Duodenal mucosa (tissue), 2 donors: ENCODE results near the gene LRPPRC.

Source experiments
- H3K27ac ChIP-seq: one replicate; pipeline ENCODE4 v1.7.0; 2013; ENCODE audit warnings: low read depth, low read length
- H3K27me3 ChIP-seq, 2 donors: one replicate each; pipeline ENCODE4 v1.7.0; 2013; ENCODE audit warnings: low read length in 2 of 2, control low read depth in 1 of 2; ENCODE audit not compliant: insufficient read depth in 2 of 2, control insufficient read depth in 1 of 2
- H3K36me3 ChIP-seq, 2 donors: one replicate each; pipeline ENCODE4 v1.7.0; 2013; ENCODE audit warnings: low read length in 2 of 2, control low read depth in 1 of 2; ENCODE audit not compliant: insufficient read depth in 2 of 2, control insufficient read depth in 1 of 2
- H3K4me1 ChIP-seq, 2 donors: one replicate each; pipeline ENCODE4 v1.7.0; 2013; ENCODE audit warnings: low read length in 2 of 2, control low read depth in 1 of 2; ENCODE audit not compliant: insufficient read depth in 2 of 2, control insufficient read depth in 1 of 2
- H3K4me3 ChIP-seq, 2 donors: one replicate each; pipeline ENCODE4 v1.7.0; 2013; ENCODE audit warnings: low read length in 2 of 2, low read depth in 1 of 2
- H3K9ac ChIP-seq, 2 donors: one replicate each; pipeline ENCODE4 v1.7.0; 2013; ENCODE audit warnings: low read length in 2 of 2, low read depth in 1 of 2
- H3K9me3 ChIP-seq, 2 donors: one replicate each; pipeline ENCODE4 v1.7.0; 2013; ENCODE audit warnings: low read length in 2 of 2, control low read depth in 1 of 2; ENCODE audit not compliant: control insufficient read depth in 1 of 2

Gene LRPPRC

GRCh38 chr2:43879261-43879660, 116.5 kb downstream of the LRPPRC start:
- peaks cover 0 to 20% of the 10 kb centered on the region in 2 donors for H3K36me3 ChIP-seq
- H3K27me3 ChIP-seq: no peaks in the 10 kb centered on the region
- H3K27ac ChIP-seq: no peak overlapping the region
- H3K9ac ChIP-seq: no peak overlapping the region
- H3K4me1 ChIP-seq: peaks cover 0 to 8% of the 10 kb centered on the region in 2 donors
- no peaks in the 10 kb centered on the region for H3K9me3 ChIP-seq
- no peak overlapping the region for H3K4me3 ChIP-seq

- peaks cover 0 to 8% of the 10 kb centered on the region in 2 donors for H3K4me1 ChIP-seq
- H3K27ac ChIP-seq: no peak overlapping the region
- H3K27me3 ChIP-seq: no peaks in the 10 kb centered on the region
- no peaks in the 10 kb centered on the region for H3K9me3 ChIP-seq
- no peak overlapping the region for H3K4me3 ChIP-seq
- H3K9ac ChIP-seq: no peak overlapping the region
- H3K36me3 ChIP-seq: peaks cover 0 to 20% of the 10 kb centered on the region in 2 donors
Observed at GRCh38 chr2:43877782-43878464, 117.9 kb downstream of the LRPPRC start.

- Histone ChIP-seq H3K4me1 (no peaks in the 10 kb centered on the region), H3K9ac (no peak overlapping the region), H3K36me3 (peaks cover 0 to 19% of the 10 kb centered on the region in 2 donors), H3K27ac (no peak overlapping the region), H3K4me3 (no peak overlapping the region), H3K27me3 (no peaks in the 10 kb centered on the region), H3K9me3 (no peaks in the 10 kb centered on the region)
Observed at GRCh38 chr2:43874776-43875451, 120.9 kb downstream of the LRPPRC start.

- Histone ChIP-seq H3K36me3 (peaks cover 0 to 19% of the 10 kb centered on the region in 2 donors), H3K4me1 (no peaks in the 10 kb centered on the region), H3K9me3 (no peaks in the 10 kb centered on the region), H3K27ac (no peak overlapping the region), H3K4me3 (no peak overlapping the region), H3K9ac (no peak overlapping the region), H3K27me3 (no peaks in the 10 kb centered on the region)
Observed at GRCh38 chr2:43872151-43872550, 123.6 kb downstream of the LRPPRC start.

- Histone ChIP-seq H3K36me3 (peaks cover 0 to 9% of the 10 kb centered on the region in 2 donors), H3K4me3 (no peak overlapping the region), H3K4me1 (peaks cover 0 to 12% of the 10 kb centered on the region in 2 donors), H3K9me3 (no peaks in the 10 kb centered on the region), H3K27ac (no peak overlapping the region), H3K9ac (no peak overlapping the region), H3K27me3 (no peaks in the 10 kb centered on the region)
Observed at GRCh38 chr2:43855292-43855691, 140.5 kb downstream of the LRPPRC start.

- H3K36me3 ChIP-seq: peaks cover 0 to 9% of the 10 kb centered on the region in 2 donors
- no peaks in the 10 kb centered on the region for H3K9me3 ChIP-seq
- H3K4me1 ChIP-seq: peaks cover 0 to 12% of the 10 kb centered on the region in 2 donors
- H3K4me3 ChIP-seq: no peak overlapping the region
- H3K9ac ChIP-seq: no peak overlapping the region
- H3K27me3 ChIP-seq: no peaks in the 10 kb centered on the region
- no peak overlapping the region for H3K27ac ChIP-seq
Observed at GRCh38 chr2:43854671-43855070, 141.1 kb downstream of the LRPPRC start.

GRCh38 chr2:43853141-43854081, 142.4 kb downstream of the LRPPRC start:
- peaks cover 0 to 12% of the 10 kb centered on the region in 2 donors for H3K4me1 ChIP-seq
- H3K27ac ChIP-seq: no peak overlapping the region
- no peak overlapping the region for H3K4me3 ChIP-seq
- H3K9ac ChIP-seq: no peak overlapping the region
- H3K36me3 ChIP-seq: peaks cover 0 to 11% of the 10 kb centered on the region in 2 donors
- no peaks in the 10 kb centered on the region for H3K27me3 ChIP-seq
- no peaks in the 10 kb centered on the region for H3K9me3 ChIP-seq

- H3K4me1 ChIP-seq: peaks cover 0 to 13% of the 10 kb centered on the region in 2 donors
- H3K4me3 ChIP-seq: no peak overlapping the region
- H3K9ac ChIP-seq: no peak overlapping the region
- H3K36me3 ChIP-seq: peaks cover 0 to 11% of the 10 kb centered on the region in 2 donors
- H3K27ac ChIP-seq: no peak overlapping the region
- no peaks in the 10 kb centered on the region for H3K9me3 ChIP-seq
- no peaks in the 10 kb centered on the region for H3K27me3 ChIP-seq
Observed at GRCh38 chr2:43852196-43852730, 143.5 kb downstream of the LRPPRC start.

GRCh38 chr2:43851011-43851980, 144.5 kb downstream of the LRPPRC start:
- Histone ChIP-seq H3K4me1 (peaks cover 7 to 21% of the 10 kb centered on the region in 2 donors), H3K4me3 (no peak overlapping the region), H3K36me3 (peaks cover 0 to 11% of the 10 kb centered on the region in 2 donors), H3K9me3 (no peaks in the 10 kb centered on the region), H3K9ac (no peak overlapping the region), H3K27ac (no peak overlapping the region), H3K27me3 (no peaks in the 10 kb centered on the region)
